A549 treated with AZD9567 at 1 μM for 4 hours (cell line): ENCODE measurements around the gene PDZD2. TPM values are rescaled to one million over a fixed set of nuclear protein-coding genes. Genes with fewer than 3 reads are reported as not detected.

ENCODE experiments used
- total RNA-seq: library from RNA; stranded (reverse); fragments of 200-300 nt; extraction: Qiagen RNA extraction; gene quantifications from 5 replicates; pipeline ENCODE4 v1.2.3, GENCODE V29; 2022; ENCODE audit not compliant: insufficient read depth

Gene PDZD2
- 0.08 to 0.26 TPM (median 0.15 TPM) in 5 replicates for total RNA-seq

GRCh38 chr5:31638748-31639418, at the start of gene PDZD2:
PDZD2 (plus strand) TSS chr5:31639131.

Other genes starting within 250 kb of the PDZD2 start
- gene DROSHA, start 107.0 kb upstream of the PDZD2 start, total RNA-seq, result 23.3 to 41.0 TPM (median 40.0 TPM) in 5 replicates
- gene C5orf22, start 106.8 kb upstream of the PDZD2 start, total RNA-seq, result 10.6 to 14.2 TPM (median 13.8 TPM) in 5 replicates